Activated naive CD8-positive, alpha-beta T cell (primary cell): ENCODE data around the gene SPTBN5.

ENCODE experiments used
- H3K27ac Mint-ChIP-seq: one replicate; pipeline ENCODE4 v1.8.0; 2021; ENCODE audit warnings: mixed read lengths
- H3K27me3 Mint-ChIP-seq: one replicate; pipeline ENCODE4 v1.8.0; 2021; ENCODE audit warnings: mixed read lengths
- H3K36me3 Mint-ChIP-seq: one replicate; pipeline ENCODE4 v1.8.0; 2021; ENCODE audit warnings: mixed read lengths
- H3K4me1 Mint-ChIP-seq: one replicate; pipeline ENCODE4 v1.8.0; 2021; ENCODE audit warnings: low read depth, mixed read lengths
- H3K4me3 Mint-ChIP-seq: one replicate; pipeline ENCODE4 v1.8.0; 2021; ENCODE audit warnings: mild to moderate bottlenecking, mixed read lengths
- H3K9me3 Mint-ChIP-seq: one replicate; pipeline ENCODE4 v1.8.0; 2021; ENCODE audit warnings: low read depth, mixed read lengths

The SPTBN5 gene

GRCh38 chr15:41819455-41820050 is 74.3 kb downstream of the SPTBN5 start:
- H3K9me3 Mint-ChIP-seq = no peaks in the 10 kb centered on the region
- H3K4me3 Mint-ChIP-seq = no peak overlapping the region
- no peak overlapping the region for H3K27ac Mint-ChIP-seq
- no peaks in the 10 kb centered on the region for H3K27me3 Mint-ChIP-seq
- no peaks in the 10 kb centered on the region for H3K4me1 Mint-ChIP-seq
- H3K36me3 Mint-ChIP-seq = no peaks in the 10 kb centered on the region

- Mint-ChIP-seq H3K36me3 (peaks cover 3% of the 10 kb centered on the region), H3K27me3 (no peaks in the 10 kb centered on the region), H3K9me3 (no peaks in the 10 kb centered on the region), H3K27ac (no peak overlapping the region), H3K4me1 (no peaks in the 10 kb centered on the region), H3K4me3 (no peak overlapping the region)
These were observed 76.1 kb downstream of the SPTBN5 start for GRCh38 chr15:41817781-41818180.

GRCh38 chr15:41817327-41817726 is 76.5 kb downstream of the SPTBN5 start:
- Mint-ChIP-seq H3K27ac (no peak overlapping the region), H3K4me1 (no peaks in the 10 kb centered on the region), H3K9me3 (no peaks in the 10 kb centered on the region), H3K36me3 (peaks cover 3% of the 10 kb centered on the region), H3K27me3 (no peaks in the 10 kb centered on the region), H3K4me3 (no peak overlapping the region)

- H3K27ac Mint-ChIP-seq = no peak overlapping the region
- no peaks in the 10 kb centered on the region for H3K9me3 Mint-ChIP-seq
- no peak overlapping the region for H3K4me3 Mint-ChIP-seq
- peaks cover 3% of the 10 kb centered on the region for H3K36me3 Mint-ChIP-seq
- H3K27me3 Mint-ChIP-seq = no peaks in the 10 kb centered on the region
- no peaks in the 10 kb centered on the region for H3K4me1 Mint-ChIP-seq
These were observed 77.1 kb downstream of the SPTBN5 start for GRCh38 chr15:41816788-41817187.

GRCh38 chr15:41814534-41814933 is 79.3 kb downstream of the SPTBN5 start:
- H3K4me3 Mint-ChIP-seq = no peak overlapping the region
- no peaks in the 10 kb centered on the region for H3K27me3 Mint-ChIP-seq
- H3K27ac Mint-ChIP-seq = no peak overlapping the region
- peaks cover 3% of the 10 kb centered on the region for H3K36me3 Mint-ChIP-seq
- peaks cover 16% of the 10 kb centered on the region for H3K4me1 Mint-ChIP-seq
- no peaks in the 10 kb centered on the region for H3K9me3 Mint-ChIP-seq

- no peak overlapping the region for H3K4me3 Mint-ChIP-seq
- H3K36me3 Mint-ChIP-seq = peaks cover 3% of the 10 kb centered on the region
- no peaks in the 10 kb centered on the region for H3K27me3 Mint-ChIP-seq
- H3K4me1 Mint-ChIP-seq = peaks cover 17% of the 10 kb centered on the region
- no peak overlapping the region for H3K27ac Mint-ChIP-seq
- no peaks in the 10 kb centered on the region for H3K9me3 Mint-ChIP-seq
These were observed 80.4 kb downstream of the SPTBN5 start for GRCh38 chr15:41813426-41813825.

- Mint-ChIP-seq H3K27ac (no peak overlapping the region), H3K36me3 (peaks cover 3% of the 10 kb centered on the region), H3K4me1 (peaks cover 17% of the 10 kb centered on the region), H3K27me3 (no peaks in the 10 kb centered on the region), H3K9me3 (no peaks in the 10 kb centered on the region), H3K4me3 (no peak overlapping the region)
These were observed 81.0 kb downstream of the SPTBN5 start for GRCh38 chr15:41812820-41813375.

GRCh38 chr15:41811432-41812195 is 82.2 kb downstream of the SPTBN5 start:
- H3K4me1 Mint-ChIP-seq = peaks cover 17% of the 10 kb centered on the region
- no peak overlapping the region for H3K27ac Mint-ChIP-seq
- no peak overlapping the region for H3K4me3 Mint-ChIP-seq
- no peaks in the 10 kb centered on the region for H3K9me3 Mint-ChIP-seq
- H3K27me3 Mint-ChIP-seq = no peaks in the 10 kb centered on the region
- peaks cover 3% of the 10 kb centered on the region for H3K36me3 Mint-ChIP-seq

- Mint-ChIP-seq H3K9me3 (no peaks in the 10 kb centered on the region), H3K36me3 (peaks cover 3% of the 10 kb centered on the region), H3K4me1 (peaks cover 17% of the 10 kb centered on the region), H3K27me3 (no peaks in the 10 kb centered on the region), H3K27ac (no peak overlapping the region), H3K4me3 (no peak overlapping the region)
These were observed 83.0 kb downstream of the SPTBN5 start for GRCh38 chr15:41810651-41811431.

GRCh38 chr15:41809526-41810220 is 84.2 kb downstream of the SPTBN5 start:
- H3K27ac Mint-ChIP-seq = peak overlapping the region; percentile 54
- no peaks in the 10 kb centered on the region for H3K27me3 Mint-ChIP-seq
- peaks cover 22% of the 10 kb centered on the region for H3K4me1 Mint-ChIP-seq
- H3K4me3 Mint-ChIP-seq = no peak overlapping the region
- peaks cover 3% of the 10 kb centered on the region for H3K36me3 Mint-ChIP-seq
- H3K9me3 Mint-ChIP-seq = no peaks in the 10 kb centered on the region

GRCh38 chr15:41809121-41809520 is 84.7 kb downstream of the SPTBN5 start:
- Mint-ChIP-seq H3K4me1 (peaks cover 26% of the 10 kb centered on the region), H3K27me3 (no peaks in the 10 kb centered on the region), H3K36me3 (peaks cover 3% of the 10 kb centered on the region), H3K4me3 (no peak overlapping the region), H3K9me3 (no peaks in the 10 kb centered on the region), H3K27ac (no peak overlapping the region)

- Mint-ChIP-seq H3K4me3 (no peak overlapping the region), H3K27me3 (no peaks in the 10 kb centered on the region), H3K4me1 (peaks cover 25% of the 10 kb centered on the region), H3K9me3 (no peaks in the 10 kb centered on the region), H3K36me3 (no peaks in the 10 kb centered on the region), H3K27ac (no peak overlapping the region)
These were observed 87.3 kb downstream of the SPTBN5 start for GRCh38 chr15:41806291-41807181.

GRCh38 chr15:41805711-41806110 is 88.1 kb downstream of the SPTBN5 start:
- Mint-ChIP-seq H3K4me1 (peaks cover 18% of the 10 kb centered on the region), H3K36me3 (no peaks in the 10 kb centered on the region), H3K27ac (no peak overlapping the region), H3K27me3 (no peaks in the 10 kb centered on the region), H3K4me3 (no peak overlapping the region), H3K9me3 (no peaks in the 10 kb centered on the region)
